ENCODE results near the gene PPP1R9B.

DNA sequence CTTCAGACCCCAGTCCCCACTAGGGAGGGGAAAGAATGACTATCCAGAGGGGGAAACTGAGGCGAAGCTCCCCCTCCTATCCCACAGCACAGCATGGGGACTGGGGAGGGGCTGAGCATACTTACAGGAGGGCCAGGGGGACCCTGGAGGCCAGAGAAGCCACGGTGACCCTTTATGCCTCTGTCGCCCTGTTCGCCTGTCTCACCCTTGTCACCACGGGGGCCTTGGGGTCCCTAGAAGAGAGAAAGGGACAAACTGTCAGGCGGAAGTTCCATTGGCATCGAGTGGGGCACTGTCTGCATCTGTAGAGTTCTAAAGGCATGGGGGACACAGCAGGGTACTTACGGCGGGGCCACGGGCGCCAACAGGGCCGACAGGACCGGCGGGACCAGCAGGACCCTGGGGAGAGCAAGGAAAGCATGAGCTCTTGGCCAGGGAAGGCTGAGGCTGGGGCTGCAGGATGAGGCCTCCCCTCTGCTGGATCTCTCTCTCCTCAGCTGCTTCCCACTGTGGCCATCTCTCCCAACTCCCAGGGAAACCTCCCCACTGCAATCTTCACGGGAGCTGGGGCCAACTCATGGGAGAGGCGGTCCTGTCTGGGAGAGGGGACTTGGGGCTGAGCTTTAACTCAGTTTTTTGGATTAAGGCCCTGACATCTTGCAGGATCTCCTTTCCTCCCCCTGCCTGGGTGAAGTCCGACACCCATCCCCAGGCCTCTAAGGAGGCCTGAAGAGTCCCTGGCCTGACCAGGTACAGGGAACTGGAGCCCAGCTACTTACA lies 37.5 kb upstream of the PPP1R9B start:
- TF ChIP-seq, protein P1, sequence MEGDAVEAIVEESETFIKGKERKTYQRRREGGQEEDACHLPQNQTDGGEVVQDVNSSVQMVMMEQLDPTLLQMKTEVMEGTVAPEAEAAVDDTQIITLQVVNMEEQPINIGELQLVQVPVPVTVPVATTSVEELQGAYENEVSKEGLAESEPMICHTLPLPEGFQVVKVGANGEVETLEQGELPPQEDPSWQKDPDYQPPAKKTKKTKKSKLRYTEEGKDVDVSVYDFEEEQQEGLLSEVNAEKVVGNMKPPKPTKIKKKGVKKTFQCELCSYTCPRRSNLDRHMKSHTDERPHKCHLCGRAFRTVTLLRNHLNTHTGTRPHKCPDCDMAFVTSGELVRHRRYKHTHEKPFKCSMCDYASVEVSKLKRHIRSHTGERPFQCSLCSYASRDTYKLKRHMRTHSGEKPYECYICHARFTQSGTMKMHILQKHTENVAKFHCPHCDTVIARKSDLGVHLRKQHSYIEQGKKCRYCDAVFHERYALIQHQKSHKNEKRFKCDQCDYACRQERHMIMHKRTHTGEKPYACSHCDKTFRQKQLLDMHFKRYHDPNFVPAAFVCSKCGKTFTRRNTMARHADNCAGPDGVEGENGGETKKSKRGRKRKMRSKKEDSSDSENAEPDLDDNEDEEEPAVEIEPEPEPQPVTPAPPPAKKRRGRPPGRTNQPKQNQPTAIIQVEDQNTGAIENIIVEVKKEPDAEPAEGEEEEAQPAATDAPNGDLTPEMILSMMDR (optimal IDR thresholded peaks at IDR 0.05 in 1 of 3, IDR thresholded peaks at IDR 0.05 in 1 of 3, conservative IDR thresholded peaks at IDR 0.05 in 1 of 3; ENCODE audit: extremely low read depth in 1 of 3, insufficient read depth in 2 of 3, low read length in 3 of 3): no peak
- TF ChIP-seq EZH2 (IDR thresholded peaks at IDR 0.05; ENCODE audit: low read length): no peak
